Activated CD4-positive, CD25-positive, alpha-beta regulatory T cell (primary cell): Measurements from ENCODE around the gene CA5A.
"Not testable (repeated sequence)": the region's sequence is repeated elsewhere in the genome, so short reads cannot be mapped to it uniquely, and the experiment has no call there.

Source experiments
- DNase-seq, 4 experiments: peaks; one replicate each; lab custom pipeline; 2025; lab: John Stamatoyannopoulos, UW

Gene CA5A

GRCh38 chr16:87948119-87948545 is 11.8 kb upstream of the CA5A start:
- no peak for DNase-seq

DNA sequence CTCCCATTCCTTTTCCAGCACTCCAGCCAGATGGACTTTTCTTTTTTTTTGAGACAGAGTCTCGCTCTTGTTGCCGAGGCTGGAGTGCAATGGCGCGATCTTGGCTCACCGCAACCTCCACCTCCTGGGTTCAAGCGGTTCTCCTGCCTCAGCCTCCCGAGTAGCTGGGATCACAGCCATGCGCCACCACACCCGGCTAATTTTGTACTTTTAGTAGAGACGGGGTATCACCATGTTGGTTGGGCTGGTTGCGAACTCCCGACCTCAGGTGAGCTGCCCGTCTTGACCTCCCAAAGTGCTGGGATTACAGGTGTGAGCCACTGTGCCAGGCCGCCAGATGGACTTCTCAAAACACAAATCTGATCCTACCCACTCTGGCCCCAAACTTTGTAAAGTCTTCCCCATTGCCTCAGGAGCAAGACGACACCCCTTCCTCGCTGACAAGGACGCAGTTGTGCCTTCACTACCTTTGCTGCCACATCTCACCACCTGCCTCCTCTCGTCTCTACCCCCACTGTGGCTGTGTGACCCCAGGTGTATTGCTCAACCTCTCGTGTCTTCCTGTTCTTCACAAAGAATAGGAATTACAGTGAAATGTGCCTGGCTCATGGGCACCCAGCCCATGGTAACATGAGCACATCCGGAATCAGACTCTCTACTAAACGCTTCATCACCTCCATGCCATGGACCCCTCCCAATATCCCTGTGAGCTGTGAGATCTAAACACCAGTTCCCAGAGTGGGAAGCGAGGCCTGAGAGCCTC is 11.2 kb upstream of the CA5A start:
- DNase-seq, result no peak

DNA sequence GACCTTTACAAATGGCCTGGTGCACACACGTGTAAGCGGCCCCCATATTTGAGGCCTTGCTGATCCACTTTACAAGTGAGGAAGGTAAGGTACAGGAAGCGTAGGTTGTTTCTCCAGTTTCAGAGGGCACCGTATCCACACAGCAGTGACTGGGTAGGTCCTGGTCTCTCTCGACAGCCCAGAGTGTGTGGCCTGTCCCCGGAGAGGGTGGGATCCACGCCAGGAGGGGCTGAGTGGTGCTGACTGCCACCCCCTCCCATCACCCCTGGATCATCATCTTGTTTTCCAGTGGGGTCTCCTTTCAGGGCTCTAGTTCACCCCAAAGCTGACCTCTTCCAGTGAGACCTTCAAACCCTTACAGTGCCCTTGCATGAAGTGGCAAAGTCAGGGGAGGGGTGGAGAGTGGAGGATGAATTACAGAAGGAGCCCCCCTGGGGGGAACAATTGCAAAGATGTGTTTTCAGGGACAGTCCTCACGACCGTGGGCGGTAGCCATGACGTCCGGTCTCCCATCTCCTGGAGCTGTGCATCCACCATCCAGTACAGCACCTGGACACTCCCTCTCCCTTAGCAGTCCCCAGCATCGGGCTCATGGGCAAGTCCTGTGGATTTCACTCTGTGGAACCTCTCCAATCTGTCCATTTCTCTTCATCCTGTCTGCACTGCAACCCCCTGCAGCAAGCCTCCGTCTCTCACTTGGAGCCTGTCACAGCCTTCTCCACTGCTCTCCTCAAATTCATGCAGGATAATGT is 10.4 kb upstream of the CA5A start:
- DNase-seq, result no peak

DNA sequence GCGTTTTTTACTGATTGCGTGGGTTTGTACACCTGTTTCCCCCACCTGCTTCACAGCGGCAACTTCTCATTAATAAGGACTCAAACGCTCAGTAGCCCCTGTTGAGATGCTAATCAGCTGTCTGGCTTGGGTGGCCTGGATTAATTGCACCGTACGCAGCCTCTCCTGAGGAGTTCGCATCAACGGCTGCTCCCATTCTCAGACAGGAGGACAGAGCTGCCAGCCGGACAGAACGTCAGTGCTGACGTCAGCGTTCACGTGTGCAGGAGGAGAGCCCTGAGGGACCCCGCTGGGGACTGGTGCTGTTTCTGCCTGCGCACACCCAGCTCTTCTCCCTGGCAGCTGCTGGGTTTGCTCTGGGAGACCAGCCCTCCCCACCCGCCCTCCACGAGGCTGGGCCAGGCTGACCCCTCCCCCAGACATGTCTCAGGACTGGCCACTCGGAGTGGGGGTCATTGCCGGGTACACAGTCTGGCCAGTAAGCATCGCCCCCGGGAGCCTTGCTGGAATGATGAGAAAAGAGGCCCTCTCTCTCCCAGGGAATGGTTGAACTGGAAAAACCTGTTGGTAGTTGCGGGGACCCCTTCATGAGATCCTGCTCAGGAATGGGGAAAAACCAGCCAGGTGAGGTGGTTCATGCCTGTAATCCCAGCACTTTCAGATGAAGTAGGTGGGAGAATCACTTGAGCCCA is 9.2 kb upstream of the CA5A start:
- no peak for DNase-seq

- no peak for DNase-seq
These were observed 6.4 kb upstream of the CA5A start for GRCh38 chr16:87942680-87943079.

GRCh38 chr16:87939562-87940423 is 3.5 kb upstream of the CA5A start:
- no peak for DNase-seq

DNA sequence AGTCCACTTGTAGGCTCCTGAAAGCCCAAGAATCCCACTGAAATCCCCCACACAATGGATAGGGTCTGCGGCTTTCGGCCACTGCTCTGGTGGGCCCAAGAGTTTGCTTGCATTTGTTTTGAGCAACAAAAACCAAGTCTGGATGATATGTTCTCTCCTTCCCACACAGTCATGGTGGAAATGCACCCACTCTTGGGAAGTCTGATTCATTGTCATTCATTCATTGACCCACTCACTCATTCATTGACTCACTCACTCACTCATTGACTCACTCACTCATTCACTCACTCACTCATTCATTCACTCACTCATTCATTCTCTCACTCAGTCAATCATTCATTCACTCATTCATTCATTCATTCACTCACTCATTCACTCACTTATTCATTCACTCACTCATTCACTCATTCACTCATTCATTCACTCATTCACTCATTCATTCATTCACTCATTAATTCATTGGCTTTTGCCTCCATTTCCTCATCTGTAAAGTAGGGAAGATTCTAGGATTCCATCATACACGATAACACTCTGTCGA is 2.2 kb upstream of the CA5A start:
- no peak for DNase-seq

DNA sequence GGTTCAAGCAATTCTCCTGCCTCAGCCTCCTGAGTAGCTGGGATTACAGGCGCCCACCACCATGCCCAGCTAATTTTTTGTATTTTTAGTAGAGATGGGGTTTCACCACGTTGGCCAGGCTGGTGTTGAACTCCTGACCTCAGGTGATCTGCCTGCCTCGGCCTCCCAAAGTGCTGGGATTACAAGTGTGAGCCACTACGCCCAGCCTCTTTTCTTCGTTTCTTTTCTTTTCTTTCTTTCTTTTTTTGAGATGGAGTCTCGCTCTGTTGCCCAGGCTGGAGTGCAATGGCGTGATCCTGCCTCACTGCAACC is 858 bp upstream of the CA5A start:
- not testable (repeated sequence) for DNase-seq

DNA sequence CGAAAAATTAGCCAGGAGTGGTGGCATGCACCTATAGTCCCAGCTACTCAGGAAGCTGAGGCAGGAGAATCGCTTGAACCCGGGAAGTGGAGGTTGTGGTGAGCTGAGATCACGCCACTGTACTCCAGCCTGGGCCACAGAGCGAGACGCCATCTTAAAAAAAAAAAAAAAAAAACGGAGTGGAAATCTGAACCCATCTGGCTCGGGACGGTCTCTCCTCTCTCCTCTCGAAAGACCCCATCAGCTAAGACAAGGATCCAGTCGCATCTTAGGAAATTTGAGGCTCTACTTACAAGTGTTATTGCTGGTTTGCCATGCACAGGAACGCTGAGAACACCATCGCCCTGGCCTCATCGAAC is 334 bp downstream of the CA5A start:
- not testable (repeated sequence) for DNase-seq

- not testable (repeated sequence) for DNase-seq
These were observed 1.4 kb downstream of the CA5A start for GRCh38 chr16:87934752-87935425.

- DNase-seq, result no peak
These were observed 3.2 kb downstream of the CA5A start for GRCh38 chr16:87933140-87933495.

DNA sequence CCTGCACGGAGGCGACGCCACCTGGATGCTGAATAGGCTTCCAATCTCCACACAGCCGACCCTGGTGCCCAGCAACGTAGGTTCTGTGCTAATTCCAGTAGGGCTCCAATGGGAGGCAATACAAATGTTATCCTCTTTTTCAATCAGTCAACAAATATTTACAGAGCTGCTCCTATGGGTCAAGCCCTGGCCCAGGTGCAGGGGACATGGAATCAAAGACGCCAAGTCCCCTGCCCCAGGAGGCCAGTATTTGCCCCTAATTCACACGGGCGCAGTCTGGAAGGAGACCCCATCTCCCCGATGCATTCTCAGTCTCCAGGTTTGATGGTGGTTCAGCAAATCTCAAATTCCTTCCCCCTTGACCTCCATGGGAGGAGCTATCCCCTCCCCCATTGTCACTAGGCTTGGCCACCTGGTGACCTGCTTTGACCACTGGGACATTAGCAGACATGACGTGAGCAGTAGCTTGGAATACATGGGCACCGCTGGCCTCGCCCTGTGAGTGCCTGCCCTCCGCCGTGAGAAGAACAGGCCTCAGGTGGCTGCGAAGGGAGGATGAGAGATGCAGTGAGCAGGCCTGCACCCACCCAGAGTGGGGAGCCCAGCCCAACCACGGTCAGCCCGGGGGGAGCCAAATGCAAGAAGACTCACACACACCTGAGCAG is 3.7 kb downstream of the CA5A start:
- not testable (repeated sequence) for DNase-seq

- DNase-seq, result no peak
These were observed 4.8 kb downstream of the CA5A start for GRCh38 chr16:87931504-87931903.

GRCh38 chr16:87930456-87930855 is 5.9 kb downstream of the CA5A start:
- no peak for DNase-seq

- DNase-seq, result no peak
These were observed 6.3 kb downstream of the CA5A start for GRCh38 chr16:87929986-87930385.

DNA sequence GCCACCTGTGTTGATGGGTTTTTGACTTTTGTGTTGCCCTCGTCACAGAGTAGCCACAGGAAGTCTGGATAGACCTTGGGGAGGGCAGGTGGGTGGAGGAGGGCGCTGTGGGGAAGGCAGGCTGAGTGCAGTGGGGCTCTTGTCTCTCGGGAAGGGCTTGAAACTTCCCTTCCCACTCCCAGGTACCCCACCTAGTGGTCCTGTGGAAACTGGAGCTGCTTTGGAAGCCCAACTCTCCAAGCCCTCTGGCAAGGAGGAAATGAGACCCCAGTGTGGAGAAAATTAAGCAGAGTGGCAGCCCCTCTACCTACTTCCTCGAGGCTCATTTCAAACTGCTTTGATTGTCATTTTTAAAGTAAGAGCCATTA is 9.2 kb downstream of the CA5A start:
- DNase-seq, result no peak

- DNase-seq, result no peak
These were observed 9.8 kb downstream of the CA5A start for GRCh38 chr16:87926246-87927194.

DNA sequence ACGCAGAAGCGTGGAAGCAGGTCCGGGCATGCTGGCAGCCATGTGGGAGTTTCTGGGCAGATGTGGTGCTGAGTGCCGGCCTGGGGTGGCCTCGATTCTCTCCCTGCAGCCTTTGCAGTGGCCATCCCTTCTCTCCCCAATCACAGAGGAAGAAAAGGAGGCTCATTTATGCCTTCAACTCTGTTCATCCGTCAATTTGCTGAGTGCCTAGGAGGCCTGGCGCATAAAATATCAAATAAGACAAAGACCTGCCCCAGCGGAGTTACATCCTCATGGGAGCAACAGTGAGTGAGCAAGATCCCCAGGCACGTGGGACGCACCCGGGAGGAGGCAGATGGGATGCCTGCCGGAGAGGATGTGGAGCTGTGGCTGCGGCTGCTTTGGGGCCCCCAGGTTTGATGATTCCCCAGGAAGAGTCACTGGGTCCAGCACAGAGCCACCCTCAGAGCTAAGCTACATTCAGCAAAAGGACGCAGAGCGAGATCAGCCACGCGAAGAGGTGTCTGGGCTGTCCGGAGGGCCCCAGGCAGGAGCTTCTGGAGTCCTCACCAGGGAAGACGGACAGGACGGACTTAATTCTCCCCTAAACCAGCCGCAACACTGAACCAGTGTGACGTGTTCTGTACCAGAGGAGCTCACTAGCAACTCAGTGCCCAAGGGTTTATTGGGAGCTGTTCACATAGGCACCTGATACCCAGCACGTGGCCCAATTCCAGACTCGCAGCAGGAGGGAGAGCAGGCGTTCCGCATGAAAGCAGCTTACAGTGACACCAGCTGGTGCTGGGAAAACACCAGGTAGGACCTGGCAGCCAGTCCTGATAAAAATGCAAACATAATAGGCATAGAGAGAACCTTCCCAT is 11.3 kb downstream of the CA5A start:
- no peak for DNase-seq
